Gastrocnemius medialis (tissue), 4 donors: Measurements from ENCODE around the gene WDR64.

ENCODE experiments used
- POLR2A ChIP-seq, 2 donors: fragments of 450-650 bp; IDR thresholded peaks; one replicate each; pipeline ENCODE4 v1.6.1; 2017; ENCODE audit warnings: antibody characterized with exemption in 2 of 2, mild to moderate bottlenecking in 2 of 2, moderate library complexity in 2 of 2
- TF ChIP-seq, protein P1 (sequence below), 5 experiments: fragments of 450-650 bp in 3 of 5; fragments of 200-600 bp in 2 of 5; sonication (generic) in 2 of 5; IDR thresholded peaks in 4 of 5; conservative IDR thresholded peaks in 1 of 5; 1 replicate in 4 of 5; 2 replicates in 1 of 5; pipeline ENCODE4 v1.5.1; 2016 to 2019; ENCODE audit warnings: antibody characterized with exemption in 5 of 5, mild to moderate bottlenecking in 3 of 5, moderate library complexity in 3 of 5

GRCh38 chr1:241734533-241734932 is 82.5 kb downstream of the WDR64 start:
- no peak for TF ChIP-seq POLR2A (IDR thresholded peaks at IDR 0.05)
- TF ChIP-seq, protein P1, sequence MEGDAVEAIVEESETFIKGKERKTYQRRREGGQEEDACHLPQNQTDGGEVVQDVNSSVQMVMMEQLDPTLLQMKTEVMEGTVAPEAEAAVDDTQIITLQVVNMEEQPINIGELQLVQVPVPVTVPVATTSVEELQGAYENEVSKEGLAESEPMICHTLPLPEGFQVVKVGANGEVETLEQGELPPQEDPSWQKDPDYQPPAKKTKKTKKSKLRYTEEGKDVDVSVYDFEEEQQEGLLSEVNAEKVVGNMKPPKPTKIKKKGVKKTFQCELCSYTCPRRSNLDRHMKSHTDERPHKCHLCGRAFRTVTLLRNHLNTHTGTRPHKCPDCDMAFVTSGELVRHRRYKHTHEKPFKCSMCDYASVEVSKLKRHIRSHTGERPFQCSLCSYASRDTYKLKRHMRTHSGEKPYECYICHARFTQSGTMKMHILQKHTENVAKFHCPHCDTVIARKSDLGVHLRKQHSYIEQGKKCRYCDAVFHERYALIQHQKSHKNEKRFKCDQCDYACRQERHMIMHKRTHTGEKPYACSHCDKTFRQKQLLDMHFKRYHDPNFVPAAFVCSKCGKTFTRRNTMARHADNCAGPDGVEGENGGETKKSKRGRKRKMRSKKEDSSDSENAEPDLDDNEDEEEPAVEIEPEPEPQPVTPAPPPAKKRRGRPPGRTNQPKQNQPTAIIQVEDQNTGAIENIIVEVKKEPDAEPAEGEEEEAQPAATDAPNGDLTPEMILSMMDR (IDR thresholded peaks at IDR 0.05 in 4 of 5, conservative IDR thresholded peaks at IDR 0.05 in 1 of 5), result no peak
